Rectal smooth muscle tissue (tissue), 1 donor: ENCODE results near the gene GPX6.
"Not testable (repeated sequence)": the region's sequence is repeated elsewhere in the genome, so short reads cannot be mapped to it uniquely, and the experiment has no call there.

ENCODE experiments used
- H3K27ac ChIP-seq: one replicate; pipeline ENCODE4 v1.7.0; 2013; ENCODE audit warnings: low read depth, low read length, inconsistent platforms
- H3K27me3 ChIP-seq: one replicate; pipeline ENCODE4 v1.7.0; 2013; ENCODE audit warnings: low read length; ENCODE audit not compliant: control insufficient read depth, insufficient read depth
- H3K36me3 ChIP-seq: one replicate; pipeline ENCODE4 v1.7.0; 2013; ENCODE audit warnings: low read length; ENCODE audit not compliant: control insufficient read depth, insufficient read depth
- H3K4me1 ChIP-seq: one replicate; pipeline ENCODE4 v1.7.0; 2013; ENCODE audit warnings: low read length; ENCODE audit not compliant: control insufficient read depth, insufficient read depth
- H3K4me3 ChIP-seq: one replicate; pipeline ENCODE4 v1.7.0; 2013; ENCODE audit warnings: low read length
- H3K9ac ChIP-seq: one replicate; pipeline ENCODE4 v1.7.0; 2013; ENCODE audit warnings: low read length

GPX6 gene

GRCh38 chr6:28511628-28512300 lies 3.8 kb downstream of the GPX6 start:
- Histone ChIP-seq H3K4me3 (no peak overlapping the region), H3K36me3 (no peaks in the 10 kb centered on the region), H3K27ac (no peak overlapping the region), H3K27me3 (no peaks in the 10 kb centered on the region), H3K9ac (no peak overlapping the region), H3K4me1 (no peaks in the 10 kb centered on the region)

DNA sequence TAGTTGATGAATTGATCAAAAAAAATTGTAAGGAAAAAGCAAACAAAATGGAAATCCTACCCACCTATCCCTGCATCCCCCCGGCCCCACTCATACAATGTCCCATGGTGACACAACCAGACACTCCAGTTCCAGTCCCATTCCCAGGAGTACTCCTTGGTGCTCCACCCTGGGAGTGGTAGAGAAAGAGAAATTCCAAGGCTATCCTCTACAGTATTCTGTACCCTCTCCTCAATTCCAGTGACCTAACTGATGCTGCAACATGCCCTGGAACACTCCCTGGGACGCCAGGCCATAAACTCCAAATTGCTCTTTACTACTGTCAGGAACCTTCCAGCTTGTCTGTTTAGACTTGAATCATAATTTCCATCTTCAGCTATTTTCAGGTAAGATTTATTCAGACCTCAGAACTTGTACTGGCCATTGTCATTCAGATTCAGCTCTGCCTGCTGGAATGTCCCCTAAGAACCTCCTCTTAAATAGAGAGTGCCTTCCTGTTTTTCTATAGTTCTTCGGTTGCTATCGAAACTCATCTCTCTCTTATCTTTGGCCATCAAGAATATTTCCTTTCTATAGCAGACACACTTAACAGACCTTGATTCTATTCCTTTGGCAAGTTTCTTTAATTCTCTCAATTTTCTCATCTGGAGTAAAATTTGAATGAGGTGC lies 8.7 kb downstream of the GPX6 start:
- no peaks in the 10 kb centered on the region for H3K4me1 ChIP-seq
- no peak overlapping the region for H3K27ac ChIP-seq
- H3K27me3 ChIP-seq, result no peaks in the 10 kb centered on the region
- H3K9ac ChIP-seq, result no peak overlapping the region
- H3K36me3 ChIP-seq, result no peaks in the 10 kb centered on the region
- H3K4me3 ChIP-seq, result no peak overlapping the region

GRCh38 chr6:28505733-28506132 lies 9.9 kb downstream of the GPX6 start:
- H3K27ac ChIP-seq, result no peak overlapping the region
- H3K36me3 ChIP-seq, result no peaks in the 10 kb centered on the region
- H3K27me3 ChIP-seq, result no peaks in the 10 kb centered on the region
- H3K4me1 ChIP-seq, result no peaks in the 10 kb centered on the region
- H3K4me3 ChIP-seq, result no peak overlapping the region
- no peak overlapping the region for H3K9ac ChIP-seq

GRCh38 chr6:28502709-28503305 lies 12.8 kb downstream of the GPX6 start:
- H3K4me1 ChIP-seq, H3K4me3 ChIP-seq, H3K27me3 ChIP-seq, H3K9ac ChIP-seq, H3K36me3 ChIP-seq, H3K27ac ChIP-seq: not testable (repeated sequence)

- not testable (repeated sequence) for H3K4me1 ChIP-seq, H3K9ac ChIP-seq, H3K4me3 ChIP-seq, H3K27me3 ChIP-seq, H3K27ac ChIP-seq, H3K36me3 ChIP-seq
Measured at GRCh38 chr6:28502136-28502535, 13.5 kb downstream of the GPX6 start.

DNA sequence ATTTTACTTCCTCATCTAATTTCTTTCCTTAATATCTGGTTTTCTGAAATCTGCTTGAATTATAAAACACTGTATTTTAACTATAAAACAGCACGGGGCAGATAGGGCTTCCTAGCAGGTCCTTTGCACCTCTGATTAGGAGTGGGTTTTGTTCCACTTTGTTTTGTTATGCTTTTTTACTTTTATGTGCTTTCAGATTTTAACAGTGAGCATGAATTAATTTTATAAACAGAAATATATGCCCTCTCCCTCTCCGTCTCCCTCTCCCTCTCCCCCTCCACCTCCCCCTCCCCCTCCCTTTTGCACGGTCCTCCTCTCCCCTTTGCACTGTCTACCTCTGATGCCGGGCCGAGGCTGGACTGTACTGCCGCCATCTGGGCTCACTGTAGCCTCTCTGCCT lies 14.3 kb downstream of the GPX6 start:
- no peaks in the 10 kb centered on the region for H3K36me3 ChIP-seq
- no peak overlapping the region for H3K27ac ChIP-seq
- no peak overlapping the region for H3K4me3 ChIP-seq
- no peak overlapping the region for H3K9ac ChIP-seq
- H3K4me1 ChIP-seq, result no peaks in the 10 kb centered on the region
- H3K27me3 ChIP-seq, result no peaks in the 10 kb centered on the region

DNA sequence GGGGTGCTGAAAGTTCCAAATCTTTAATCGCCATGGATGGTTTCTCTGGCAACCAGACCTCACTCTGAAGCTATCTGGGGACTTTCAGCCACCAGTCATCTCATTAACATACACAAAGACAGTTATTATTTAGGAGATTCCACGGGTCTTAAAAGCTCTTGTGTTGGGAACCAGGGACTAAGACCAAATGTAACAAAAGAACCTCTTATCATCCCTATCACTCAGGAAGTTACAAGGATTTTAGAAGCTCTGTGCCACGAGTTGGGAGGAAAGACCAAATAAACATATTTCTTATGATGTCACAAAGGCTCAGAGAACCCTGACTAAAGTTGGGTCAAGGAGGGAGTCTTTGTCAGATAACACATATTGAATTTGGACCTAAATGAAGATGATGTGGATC lies 17.7 kb downstream of the GPX6 start:
- Histone ChIP-seq H3K27ac (no peak overlapping the region), H3K27me3 (no peaks in the 10 kb centered on the region), H3K4me1 (no peaks in the 10 kb centered on the region), H3K4me3 (no peak overlapping the region), H3K9ac (no peak overlapping the region), H3K36me3 (no peaks in the 10 kb centered on the region)

DNA sequence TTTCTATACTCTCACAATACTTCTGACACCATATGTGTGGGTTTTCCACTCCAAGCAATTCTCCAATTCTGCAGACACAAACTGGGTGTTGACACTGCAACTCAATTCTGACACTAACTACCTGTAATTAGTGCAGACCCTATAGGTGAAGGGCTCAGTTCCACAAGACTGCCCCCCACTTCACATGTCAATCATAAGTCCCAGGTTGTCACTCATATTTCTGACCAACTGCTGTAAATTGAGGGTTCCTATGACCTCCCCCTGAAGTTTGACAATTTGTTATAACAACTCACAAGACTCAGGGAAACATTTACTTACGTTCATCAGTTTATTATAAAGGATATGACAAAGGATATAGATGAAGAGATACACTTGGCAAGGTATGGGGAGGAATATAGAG lies 18.3 kb downstream of the GPX6 start:
- H3K4me3 ChIP-seq, result no peak overlapping the region
- no peak overlapping the region for H3K9ac ChIP-seq
- H3K36me3 ChIP-seq, result no peaks in the 10 kb centered on the region
- H3K27ac ChIP-seq, result no peak overlapping the region
- no peaks in the 10 kb centered on the region for H3K4me1 ChIP-seq
- H3K27me3 ChIP-seq, result no peaks in the 10 kb centered on the region

- H3K4me1 ChIP-seq, result no peaks in the 10 kb centered on the region
- no peak overlapping the region for H3K4me3 ChIP-seq
- no peak overlapping the region for H3K27ac ChIP-seq
- H3K27me3 ChIP-seq, result no peaks in the 10 kb centered on the region
- H3K36me3 ChIP-seq, result no peaks in the 10 kb centered on the region
- H3K9ac ChIP-seq, result no peak overlapping the region
Measured at GRCh38 chr6:28496099-28496779, 19.4 kb downstream of the GPX6 start.

- Histone ChIP-seq H3K36me3 (no peaks in the 10 kb centered on the region), H3K9ac (no peak overlapping the region), H3K4me3 (no peak overlapping the region), H3K27me3 (no peaks in the 10 kb centered on the region), H3K4me1 (no peaks in the 10 kb centered on the region), H3K27ac (no peak overlapping the region)
Measured at GRCh38 chr6:28491984-28492317, 23.6 kb downstream of the GPX6 start.

DNA sequence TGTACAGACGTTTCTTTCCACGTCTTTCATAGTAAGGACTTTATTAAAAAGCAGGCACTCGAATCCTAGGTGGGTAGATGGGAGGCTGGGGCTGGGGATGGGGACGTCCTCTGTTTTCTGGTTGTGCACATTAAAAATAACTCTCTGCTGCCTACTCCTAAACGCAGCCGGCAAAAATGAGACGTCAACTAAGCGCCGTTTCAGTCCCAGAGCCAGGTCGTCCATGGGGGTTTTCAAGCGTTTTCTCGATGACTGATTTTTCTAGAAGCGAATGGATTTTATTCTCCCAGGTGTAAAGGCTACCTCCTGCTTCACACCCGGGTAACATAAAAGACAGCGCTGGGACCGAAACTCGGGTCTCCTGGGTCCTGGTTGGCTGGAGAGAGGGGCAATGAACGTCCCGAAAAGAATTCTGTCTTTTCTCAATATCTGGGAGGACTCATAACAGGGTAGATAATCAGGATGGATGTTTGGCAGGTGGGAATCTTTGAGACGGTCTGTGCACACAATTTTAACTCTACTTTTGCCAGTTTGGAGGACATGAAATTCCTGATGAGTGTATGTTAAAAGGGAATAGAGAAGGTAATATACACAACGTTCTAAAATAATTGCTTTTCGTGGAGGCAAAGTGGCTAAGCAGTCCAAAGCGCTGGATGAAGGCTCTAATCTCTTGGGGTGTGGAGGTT lies 25.2 kb downstream of the GPX6 start:
- no peak overlapping the region for H3K27ac ChIP-seq
- no peak overlapping the region for H3K9ac ChIP-seq
- H3K27me3 ChIP-seq, result no peaks in the 10 kb centered on the region
- H3K36me3 ChIP-seq, result no peaks in the 10 kb centered on the region
- H3K4me1 ChIP-seq, result no peaks in the 10 kb centered on the region
- peak overlapping the region; percentile 46 for H3K4me3 ChIP-seq
